NB4 (cell line): ENCODE measurements around the gene KNCN.

ENCODE experiments used
- POLR2A ChIP-seq: IDR thresholded peaks from 2 replicates; pipeline ENCODE4 v1.6.1; 2011; ENCODE audit warnings: mild to moderate bottlenecking; ENCODE audit not compliant: insufficient read length; ENCODE audit errors: extremely low read depth
- TF ChIP-seq, protein P1 (sequence below): IDR thresholded peaks from one replicate; pipeline ENCODE4 v1.5.1; 2012; ENCODE audit warnings: low read depth, low read length

DNA sequence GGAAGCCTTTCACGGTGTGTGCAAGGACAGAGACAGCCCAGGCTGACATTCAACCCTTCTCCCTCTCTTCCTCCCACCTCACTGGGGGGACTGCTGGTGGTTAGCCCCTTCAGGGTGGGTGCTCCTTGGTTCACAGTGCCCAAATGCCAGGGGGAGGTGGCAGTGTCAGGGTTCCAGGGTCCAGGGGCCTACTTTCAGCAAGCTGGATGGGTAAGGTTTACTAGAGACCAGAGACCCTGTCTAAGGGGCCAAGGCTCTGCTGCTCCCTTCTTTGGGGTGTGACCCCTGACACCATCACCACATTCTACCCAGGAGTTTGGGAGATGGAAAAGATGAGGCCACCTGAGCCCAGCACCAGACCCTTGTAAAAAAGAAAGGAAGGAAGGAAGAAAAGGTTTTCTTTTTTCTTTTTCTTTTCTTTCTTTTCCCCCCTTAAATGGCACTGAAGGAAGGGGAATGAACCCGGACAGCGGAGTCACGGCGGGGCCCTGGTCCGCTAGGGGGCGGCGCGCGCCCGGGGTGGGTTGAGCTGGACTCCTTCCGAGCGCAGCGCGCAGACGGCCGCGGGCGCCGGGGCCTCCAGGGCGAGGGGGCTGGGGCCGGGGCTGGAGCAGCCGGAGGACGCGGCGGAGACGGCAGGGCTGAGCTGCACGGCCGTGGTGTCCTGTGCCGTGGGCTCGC lies 18.8 kb downstream of the KNCN start:
- TF ChIP-seq, protein P1, sequence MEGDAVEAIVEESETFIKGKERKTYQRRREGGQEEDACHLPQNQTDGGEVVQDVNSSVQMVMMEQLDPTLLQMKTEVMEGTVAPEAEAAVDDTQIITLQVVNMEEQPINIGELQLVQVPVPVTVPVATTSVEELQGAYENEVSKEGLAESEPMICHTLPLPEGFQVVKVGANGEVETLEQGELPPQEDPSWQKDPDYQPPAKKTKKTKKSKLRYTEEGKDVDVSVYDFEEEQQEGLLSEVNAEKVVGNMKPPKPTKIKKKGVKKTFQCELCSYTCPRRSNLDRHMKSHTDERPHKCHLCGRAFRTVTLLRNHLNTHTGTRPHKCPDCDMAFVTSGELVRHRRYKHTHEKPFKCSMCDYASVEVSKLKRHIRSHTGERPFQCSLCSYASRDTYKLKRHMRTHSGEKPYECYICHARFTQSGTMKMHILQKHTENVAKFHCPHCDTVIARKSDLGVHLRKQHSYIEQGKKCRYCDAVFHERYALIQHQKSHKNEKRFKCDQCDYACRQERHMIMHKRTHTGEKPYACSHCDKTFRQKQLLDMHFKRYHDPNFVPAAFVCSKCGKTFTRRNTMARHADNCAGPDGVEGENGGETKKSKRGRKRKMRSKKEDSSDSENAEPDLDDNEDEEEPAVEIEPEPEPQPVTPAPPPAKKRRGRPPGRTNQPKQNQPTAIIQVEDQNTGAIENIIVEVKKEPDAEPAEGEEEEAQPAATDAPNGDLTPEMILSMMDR = peak; percentile 70
- TF ChIP-seq POLR2A = no peak
